Skeletal muscle cell (primary cell): ENCODE results near the gene TTLL6.
"Not testable (repeated sequence)": the region's sequence is repeated elsewhere in the genome, so short reads cannot be mapped to it uniquely, and the experiment has no call there.

Experiments
- DNase-seq: peaks from one replicate; pipeline ENCODE4 v3.0.0-alpha.2; 2010; ENCODE audit warnings: low read depth
- H3K4me3 ChIP-seq: 2 replicates; pipeline ENCODE4 v1.5.1; 2011; ENCODE audit warnings: low read depth, mild to moderate bottlenecking, control low read depth, low read length, moderate library complexity

TTLL6 gene

DNA sequence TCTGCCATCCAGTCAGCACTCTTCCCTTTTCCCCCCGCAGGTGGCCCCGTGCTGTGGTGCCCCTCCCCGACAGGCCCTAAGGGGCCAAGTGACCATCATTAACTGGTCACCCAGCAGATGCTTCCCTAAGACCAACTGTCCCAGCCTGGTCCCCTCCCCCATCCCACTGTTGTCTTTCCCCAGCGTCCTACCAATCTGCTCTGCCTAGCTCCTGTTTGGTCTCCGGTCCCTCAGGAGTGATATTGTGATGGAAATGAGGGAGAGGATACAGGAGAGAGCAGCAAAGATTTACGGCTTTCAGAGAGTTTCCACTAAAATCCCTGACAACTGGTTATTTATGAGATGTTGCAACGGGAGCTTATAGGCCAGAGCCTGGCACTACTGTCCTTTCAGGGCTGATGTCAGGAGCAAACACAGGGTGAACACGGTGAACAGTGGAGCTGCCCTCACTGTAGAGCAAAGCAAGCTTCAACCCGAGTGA, 1.4 kb upstream of the TTLL6 start:
- no peak overlapping the region for H3K4me3 ChIP-seq
- no peak for DNase-seq

DNA sequence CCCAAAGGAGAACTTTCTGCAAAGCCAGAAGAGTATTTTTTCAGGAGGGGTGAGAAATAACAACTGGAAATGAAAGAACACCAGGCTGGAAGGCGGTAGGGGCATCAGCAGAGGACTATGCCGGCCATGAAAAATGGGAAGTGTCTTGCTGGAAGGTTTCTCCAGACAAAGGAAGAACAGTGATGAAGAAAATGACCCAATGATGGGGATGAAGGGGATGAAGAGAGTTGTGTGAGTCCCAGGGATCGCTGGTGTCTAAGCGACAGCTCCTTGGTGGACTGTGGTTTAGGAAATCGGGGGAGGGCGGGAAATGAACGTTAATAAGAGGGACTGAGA, 623 bp downstream of the TTLL6 start:
- H3K4me3 ChIP-seq, result peak overlapping the region; percentile 44
- no peak for DNase-seq

DNA sequence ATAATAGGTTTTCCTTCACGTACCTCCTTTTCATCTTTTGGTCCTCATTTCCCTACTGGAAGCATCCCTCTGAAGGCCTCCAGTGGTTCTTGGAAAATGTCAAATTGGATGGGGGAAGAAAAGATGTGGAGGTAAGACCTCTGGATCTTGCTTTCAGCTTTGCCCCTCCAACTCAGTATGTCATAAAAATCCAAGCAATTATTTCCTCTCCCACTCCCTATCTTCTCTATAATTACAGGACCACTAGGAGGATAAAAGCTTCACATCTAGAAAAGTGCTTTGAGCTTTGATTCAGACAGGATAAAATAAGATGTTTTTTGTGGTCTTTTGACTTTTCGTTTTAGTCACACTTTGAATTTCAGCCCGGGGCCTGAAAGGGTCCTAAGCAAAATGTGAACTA, 1.7 kb downstream of the TTLL6 start:
- H3K4me3 ChIP-seq, result no peak overlapping the region
- no peak for DNase-seq

DNA sequence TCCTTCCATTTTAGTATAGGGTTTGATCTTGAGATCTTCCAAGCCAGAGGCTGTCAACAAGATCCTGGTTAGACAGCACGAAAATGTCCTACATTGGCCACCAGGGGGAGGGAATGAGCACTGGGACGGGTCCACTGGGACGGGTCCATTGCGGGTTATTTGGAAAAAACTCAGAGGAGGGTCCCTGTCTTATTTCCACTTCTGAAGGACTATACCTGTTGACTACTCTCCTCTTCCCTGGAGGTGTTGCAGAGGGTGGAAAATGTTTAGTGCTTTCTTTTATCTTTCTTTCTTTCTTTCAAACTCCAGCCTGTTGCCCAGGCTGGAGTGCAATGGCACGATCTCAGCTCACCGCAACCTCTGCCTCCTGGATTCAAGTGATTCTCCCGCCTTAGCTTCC, 2.5 kb downstream of the TTLL6 start:
- no peak overlapping the region for H3K4me3 ChIP-seq
- DNase-seq, result no peak

DNA sequence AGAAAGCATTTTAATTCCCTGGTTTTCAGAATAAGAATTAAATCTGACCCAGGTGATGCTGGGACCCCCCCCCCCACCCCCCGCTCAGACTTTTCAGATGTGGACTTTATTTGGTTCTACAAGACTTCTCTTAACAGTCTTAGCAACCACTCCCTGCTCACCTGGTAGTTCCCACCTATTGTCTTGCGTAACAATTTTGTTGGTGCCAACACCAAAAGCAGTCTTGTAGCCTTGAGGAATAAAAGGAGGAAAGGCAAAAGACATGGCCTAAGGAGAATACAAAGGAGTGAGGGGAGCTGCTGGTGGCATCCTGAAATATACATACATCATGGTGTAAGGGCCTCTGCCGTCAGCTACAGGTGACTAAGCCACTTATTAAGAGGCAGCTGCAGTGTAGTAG, 5.0 kb downstream of the TTLL6 start:
- H3K4me3 ChIP-seq, result no peak overlapping the region
- DNase-seq, result no peak

DNA sequence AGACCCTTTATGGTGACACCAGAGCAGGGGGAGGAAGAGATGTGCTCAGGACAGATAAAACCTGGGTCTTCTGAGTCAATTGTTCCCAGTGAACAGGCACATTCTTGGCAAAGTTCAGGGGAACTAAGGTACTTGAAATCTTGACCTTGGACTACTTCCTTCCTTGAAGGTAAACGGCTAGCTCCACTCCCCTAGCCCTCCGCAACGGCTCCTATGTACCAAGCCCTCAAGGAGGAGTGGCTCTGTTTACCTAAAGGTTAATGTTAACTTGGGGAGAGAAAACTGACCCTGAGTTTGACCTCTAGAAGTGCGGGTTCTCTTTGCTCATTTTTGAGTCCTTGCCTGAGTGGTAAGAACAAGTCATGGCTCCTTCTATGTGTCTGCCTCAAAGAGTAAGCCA, 7.8 kb downstream of the TTLL6 start:
- DNase-seq, result no peak
- H3K4me3 ChIP-seq, result no peak overlapping the region

DNA sequence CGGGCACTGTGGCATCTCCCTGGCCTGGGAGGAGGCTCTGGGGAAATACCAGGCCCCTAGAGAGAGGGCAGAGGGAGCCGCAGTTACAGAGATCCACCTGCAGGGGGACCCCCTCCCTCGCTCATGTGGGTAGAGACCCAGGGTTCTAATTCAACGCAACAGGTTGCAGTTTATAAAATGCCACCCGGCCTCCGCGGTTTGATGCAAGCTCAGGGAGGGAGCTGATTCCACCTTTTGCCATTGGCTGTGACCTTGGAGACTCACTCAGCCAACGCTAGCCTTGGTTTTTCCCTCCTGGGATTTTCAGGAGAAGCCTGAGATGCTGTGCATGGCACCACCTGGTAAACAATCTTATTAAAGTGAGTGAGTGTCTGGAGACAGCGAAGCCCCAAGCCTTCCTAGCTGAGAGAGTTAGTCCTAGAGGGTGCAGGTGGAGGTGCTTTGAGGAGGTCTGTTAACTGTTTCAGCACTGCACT, 12.1 kb downstream of the TTLL6 start:
- no peak overlapping the region for H3K4me3 ChIP-seq
- DNase-seq, result no peak

DNA sequence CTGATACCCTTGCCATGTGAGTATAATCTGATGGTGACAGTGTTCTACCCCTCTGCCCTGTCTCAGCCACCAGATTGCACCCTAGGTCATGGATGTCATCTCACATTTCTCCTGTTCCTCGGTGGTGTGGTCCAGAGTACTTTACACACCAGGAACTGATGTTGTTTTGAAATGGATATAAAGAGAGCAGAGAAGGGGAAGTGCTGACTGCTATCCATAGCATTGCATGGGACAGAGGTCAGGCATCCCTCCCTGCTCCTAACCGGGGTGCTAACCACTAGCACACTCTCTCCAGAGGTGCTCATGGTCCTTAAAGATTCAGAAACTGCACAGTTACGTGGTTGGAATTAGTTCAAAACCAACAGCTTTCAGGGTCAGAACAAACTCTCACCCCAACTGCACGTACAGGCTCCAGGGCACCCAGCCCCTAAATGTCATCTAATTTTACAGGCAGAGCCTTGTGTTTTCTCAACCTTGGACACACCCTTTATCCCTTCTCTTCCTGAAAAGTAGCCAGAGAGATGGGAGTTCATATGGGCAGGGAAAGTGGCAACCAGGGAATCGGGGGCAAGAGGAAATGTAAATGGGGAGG, 16.3 kb downstream of the TTLL6 start:
- H3K4me3 ChIP-seq, result no peak overlapping the region
- DNase-seq, result no peak

DNA sequence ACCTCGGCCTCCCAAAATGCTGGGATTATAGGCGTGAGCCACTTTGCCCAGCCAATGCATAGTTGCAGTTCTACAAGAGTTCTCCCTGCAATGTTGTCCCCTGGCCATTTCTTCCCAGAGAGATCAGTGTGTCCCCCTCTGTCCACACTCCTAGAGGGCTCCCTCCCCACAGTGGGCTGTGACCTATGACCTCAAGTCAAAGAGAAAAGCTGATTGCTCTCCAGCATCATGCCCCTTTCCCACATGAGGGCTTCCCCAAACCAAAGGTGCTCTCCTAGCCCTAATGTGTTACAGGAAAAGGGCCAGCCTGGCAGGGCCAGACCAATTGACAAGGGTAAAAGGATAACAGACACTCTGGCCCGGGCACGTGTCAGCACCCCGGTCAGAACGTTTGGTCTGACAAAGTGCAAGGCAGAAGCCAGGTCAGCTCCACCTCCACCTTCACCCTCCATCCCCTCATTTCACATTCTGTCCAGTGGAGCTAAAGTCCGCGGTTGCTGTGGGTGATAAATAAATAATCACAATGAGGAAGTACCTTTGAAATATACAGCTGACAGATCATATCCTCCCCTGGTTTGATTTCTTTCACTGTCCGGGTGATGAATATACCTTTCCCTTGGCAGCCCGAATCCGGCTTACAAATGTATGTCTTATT, 17.8 kb downstream of the TTLL6 start:
- no peak for DNase-seq
- H3K4me3 ChIP-seq, result no peak overlapping the region

DNA sequence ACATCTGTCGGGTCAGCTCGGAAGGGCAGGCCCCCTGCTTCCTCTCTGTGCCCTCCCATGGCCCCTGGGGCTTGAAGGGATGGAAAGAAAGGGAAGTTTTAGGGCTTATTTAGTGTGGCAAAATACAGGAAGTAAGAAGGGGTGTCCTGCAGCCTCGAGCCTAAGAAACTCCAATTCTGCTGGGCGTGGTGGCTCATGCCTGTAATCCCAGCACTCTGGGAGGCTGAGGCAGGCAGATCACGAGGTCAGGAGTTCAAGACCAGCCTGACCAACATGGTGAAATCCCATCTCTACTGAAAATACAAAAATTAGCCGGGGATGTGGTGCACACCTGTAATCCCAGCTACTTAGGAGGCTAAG, 20.9 kb downstream of the TTLL6 start:
- DNase-seq, H3K4me3 ChIP-seq: not testable (repeated sequence)

DNA sequence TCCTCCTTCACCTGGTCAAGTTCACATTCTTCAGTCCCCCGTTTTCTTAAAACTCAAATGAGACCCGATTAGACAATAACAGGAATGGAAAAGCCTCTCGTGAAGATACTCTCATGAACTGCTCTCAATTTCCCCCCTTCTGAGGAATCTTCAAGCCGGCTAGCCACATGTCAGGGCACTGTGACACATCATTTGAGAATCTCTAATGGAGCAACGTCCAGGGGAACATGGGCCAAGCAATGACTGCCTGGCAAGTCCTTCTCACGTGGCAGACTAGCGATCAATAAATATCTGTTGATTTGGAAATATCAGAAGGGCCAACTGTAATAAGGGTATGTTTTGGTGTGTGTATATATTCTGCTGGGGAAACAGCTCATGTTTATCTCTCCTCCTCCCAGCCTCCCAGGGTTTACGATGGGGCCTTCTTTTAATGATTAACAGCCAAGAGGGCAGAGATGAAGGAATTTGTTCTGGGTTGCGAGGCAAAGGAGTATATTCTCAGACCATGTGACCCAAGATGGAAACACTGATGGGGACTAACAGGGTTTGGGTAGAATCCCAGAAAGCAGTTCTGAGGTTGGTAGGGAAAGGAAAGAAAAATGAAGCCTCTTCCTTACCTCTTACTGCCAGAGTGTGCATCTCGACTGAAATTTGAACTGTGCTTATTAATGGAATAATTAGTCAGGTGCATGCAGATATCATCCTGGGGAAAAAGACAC, 21.4 kb downstream of the TTLL6 start:
- no peak overlapping the region for H3K4me3 ChIP-seq
- no peak for DNase-seq

DNA sequence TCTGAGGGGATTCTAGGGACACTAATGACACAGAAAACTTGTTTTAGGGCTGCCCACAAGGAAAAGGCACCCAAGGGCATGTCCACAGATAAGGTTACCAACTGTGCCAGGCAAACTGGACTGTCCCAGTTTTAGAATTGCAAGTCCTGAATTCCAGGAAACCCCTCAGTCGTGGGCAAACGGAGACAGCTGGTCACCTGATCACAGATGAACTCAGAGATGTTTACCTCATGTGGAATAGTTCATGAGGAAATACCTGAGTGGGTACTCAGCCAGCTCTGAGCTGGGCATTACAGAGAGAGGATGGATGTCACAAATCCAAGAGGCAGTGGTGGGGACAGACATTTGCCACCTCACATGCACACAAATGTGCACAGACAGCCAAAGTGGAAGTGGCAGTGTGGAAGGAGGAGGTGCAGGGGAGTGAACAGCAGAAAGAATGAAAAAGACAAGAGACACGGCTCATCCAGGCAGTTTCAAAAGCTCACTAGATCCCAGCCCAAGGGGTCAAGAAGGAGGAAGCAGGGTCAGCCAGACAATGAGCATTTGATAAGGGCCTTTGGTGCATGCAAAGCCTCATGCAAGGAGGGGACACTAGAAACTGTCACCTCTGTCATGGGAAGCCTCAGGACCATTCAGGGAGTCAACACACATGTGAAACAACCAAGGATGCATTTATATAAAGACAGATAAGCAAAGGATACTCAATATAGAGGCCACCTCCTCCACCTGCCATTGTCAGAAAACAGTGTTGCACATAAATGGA, 24.8 kb downstream of the TTLL6 start:
- no peak for DNase-seq
- no peak overlapping the region for H3K4me3 ChIP-seq

DNA sequence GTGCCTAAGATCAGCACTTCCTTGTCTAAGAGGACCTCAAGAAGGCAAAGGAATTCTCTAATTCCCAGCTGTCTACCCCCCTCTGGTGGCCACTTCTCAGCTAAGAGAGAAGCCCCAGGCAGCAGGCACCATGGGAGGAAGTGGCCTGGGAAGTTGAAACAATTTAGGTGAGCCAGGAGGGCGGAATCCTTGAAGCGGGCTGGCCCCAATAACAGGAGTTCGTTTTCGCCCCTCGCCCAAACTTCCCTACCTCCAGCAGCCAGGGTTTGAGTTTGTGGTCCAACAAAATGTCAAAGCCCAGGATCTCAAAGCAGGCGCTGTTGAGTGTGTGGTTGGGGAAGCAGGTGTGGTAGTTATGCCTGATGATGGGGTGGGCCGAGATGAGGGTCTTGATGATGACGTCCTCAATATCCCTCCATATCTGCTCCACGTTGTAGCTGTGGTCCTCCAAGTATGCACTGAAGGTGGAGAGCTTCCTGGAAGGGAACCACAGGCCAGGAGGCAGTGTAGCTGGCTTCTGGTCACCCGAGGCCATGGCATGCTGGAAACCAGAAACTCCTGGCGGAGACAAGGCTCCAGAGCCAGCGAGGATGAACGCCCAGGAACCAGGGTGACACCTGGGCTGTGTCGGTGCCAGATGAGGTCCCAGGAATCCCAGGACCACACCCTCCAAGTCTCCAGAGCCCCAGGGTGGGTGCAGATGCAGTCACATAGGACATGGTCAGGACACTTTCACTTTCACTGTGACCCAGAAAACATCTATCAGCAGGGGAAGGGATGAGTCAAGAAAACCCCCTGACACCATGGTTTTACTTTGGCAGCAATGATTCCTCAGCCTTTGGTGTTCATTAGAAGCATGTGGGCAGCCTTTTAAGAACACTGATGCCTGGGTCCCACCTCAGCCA, 25.6 kb downstream of the TTLL6 start:
- no peak for DNase-seq
- no peak overlapping the region for H3K4me3 ChIP-seq

DNA sequence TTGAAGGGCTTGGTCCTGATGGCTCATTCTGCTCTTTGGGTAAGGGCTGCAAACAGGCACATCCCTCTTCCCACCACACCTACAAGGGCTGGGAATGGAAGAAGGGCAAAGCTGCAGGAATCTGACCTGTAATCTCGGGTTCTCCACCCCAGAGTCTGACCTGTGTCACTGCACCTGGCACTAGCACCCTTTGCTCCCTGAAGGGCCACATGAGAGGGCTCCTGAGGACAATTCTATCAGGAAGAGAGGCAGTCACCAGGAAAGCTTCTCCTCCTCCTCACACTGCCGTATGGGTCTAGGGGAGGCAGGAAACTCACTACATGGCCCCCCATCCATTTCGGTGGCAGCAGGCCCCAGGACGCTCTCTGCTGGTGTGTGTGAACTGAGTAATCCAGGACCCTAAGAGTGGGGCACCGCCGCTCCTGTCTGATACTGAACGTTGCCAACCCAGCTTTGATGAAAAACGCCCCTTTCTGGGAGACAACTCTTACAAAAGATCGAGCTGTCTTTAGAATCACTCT, 26.4 kb downstream of the TTLL6 start:
- no peak for DNase-seq
- H3K4me3 ChIP-seq, result no peak overlapping the region

DNA sequence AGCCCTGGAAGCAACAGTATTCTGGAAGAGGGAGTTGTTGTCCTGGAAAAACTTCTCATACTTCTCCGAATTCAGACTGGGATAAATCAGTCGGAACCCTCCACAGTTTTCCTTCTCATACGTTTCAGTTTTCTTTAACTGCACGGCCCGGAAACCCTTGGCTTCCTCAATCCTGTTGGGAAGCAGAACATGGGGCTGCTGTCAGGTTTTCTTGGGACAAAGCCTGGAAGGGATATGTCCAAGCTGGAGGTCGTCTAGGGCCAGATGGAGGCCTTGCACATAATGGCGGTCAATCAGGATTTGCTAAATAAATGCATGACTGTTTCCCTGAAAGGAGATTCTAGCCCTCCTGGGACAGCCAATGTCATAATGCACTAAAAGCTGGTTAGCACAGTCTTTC, 29.2 kb downstream of the TTLL6 start:
- no peak for DNase-seq

DNA sequence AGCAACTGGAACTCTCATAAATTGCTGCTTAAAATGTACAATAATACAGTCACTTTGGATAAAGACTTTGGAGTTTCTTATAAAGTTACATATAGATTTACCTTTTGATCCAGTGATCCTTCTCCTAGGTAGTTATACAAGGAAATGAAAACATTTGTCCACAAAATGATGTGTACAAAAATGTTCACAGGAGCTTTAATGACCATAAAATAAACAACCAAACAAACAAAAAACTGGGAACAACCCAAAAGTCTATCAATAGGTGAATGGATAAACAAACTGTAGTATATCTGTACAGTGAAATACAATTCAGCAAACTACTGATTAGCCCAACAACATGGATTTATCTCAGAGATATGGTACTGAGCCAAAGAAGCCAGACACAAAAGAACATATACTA, 37.6 kb downstream of the TTLL6 start:
- H3K4me3 ChIP-seq, result no peak overlapping the region

More for the DNA sequence above, 29.2 kb downstream of the TTLL6 start:
- no peak overlapping the region for H3K4me3 ChIP-seq

DNA sequence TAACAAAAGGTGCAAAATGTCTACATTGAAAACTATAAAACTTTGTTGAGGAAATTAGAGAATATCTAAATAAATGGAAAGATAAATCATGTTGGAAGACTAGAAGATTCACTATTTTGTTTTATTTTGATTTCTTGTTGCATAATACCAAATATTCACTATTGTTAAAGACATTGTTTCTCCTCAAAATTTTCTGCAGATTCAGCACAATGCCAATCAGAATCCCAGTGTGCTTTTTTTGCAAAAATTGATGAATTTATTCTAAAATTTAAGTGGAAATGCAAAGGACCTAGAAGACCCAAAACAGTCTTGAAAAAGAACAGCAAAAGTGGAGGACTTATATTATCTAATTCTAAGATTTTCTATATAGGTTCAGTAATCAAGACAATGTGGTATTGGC, 40.4 kb downstream of the TTLL6 start:
- H3K4me3 ChIP-seq, result no peak overlapping the region
- no peak for DNase-seq

More for the DNA sequence above, 37.6 kb downstream of the TTLL6 start:
- DNase-seq, result no peak

DNA sequence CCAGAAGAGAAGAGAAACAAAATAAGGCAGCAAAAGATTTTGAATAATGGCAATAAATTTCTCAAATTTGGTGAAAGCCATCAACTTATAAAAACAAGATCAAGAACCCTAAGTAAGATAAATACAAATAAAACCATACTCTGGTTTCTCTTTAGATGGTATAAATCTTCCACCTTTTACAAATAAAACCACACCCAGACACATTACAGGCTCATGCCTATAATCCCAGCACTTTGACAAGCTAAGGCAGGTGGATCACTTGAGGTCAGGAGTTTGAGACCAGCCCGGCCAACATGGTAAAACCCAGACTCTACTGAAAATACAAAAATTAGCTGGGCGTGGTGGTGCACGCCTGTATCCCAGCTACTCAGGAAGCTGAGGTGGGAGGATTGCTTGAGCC, 43.8 kb downstream of the TTLL6 start:
- H3K4me3 ChIP-seq, result no peak overlapping the region
- no peak for DNase-seq

DNA sequence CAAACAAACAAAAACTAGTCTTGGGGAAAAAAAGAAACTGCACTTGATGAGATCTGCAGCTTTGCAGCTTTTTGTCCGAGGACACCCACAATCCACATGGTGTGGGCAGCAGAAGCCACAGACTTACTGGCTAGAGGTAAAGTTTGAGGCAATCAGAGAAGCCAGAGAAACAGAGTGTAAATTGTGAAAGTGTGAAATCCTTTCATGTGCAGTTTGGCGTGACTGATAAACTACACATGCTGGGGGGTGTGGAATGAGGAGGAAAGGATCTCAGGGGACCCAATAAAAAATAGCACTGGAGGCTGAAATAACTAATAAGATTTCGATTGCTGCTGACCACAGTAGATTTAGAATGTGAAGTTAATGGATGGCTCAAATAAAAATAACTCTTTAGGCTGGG, 46.1 kb downstream of the TTLL6 start:
- DNase-seq, result no peak
- no peak overlapping the region for H3K4me3 ChIP-seq
